K562 (cell line): ENCODE results near the gene ASIC5. TPM values are rescaled to one million over a fixed set of nuclear protein-coding genes. Genes with fewer than 3 reads are reported as not detected.
A peak's percentile ranks its signal among the peaks of the same experiment; 100 is the strongest.

ENCODE experiments used
- ATAC-seq: fragments of 200-7000 bp; cut with Tn5 transposase; 3 replicates; pipeline ENCODE4 v1.9.1; 2020; ENCODE audit warnings: moderate library complexity
- BruUV-seq: library from RNA; stranded (reverse); fragments of 400-500 nt; replicated peaks from 2 replicates; lab custom pipeline; 2021; lab: Mats Ljungman, UMichigan
- CTCF ChIA-PET: fragments of 300-600 bp; formaldehyde crosslinking; extraction: SDS; loops from one replicate; lab custom pipeline; 2021; ENCODE audit warnings: low intra/inter-chr PET ratio; lab: Yijun Ruan, JAX
- POLR2A ChIA-PET: fragments of 300-600, 350-650 bp; sonication (Branson Sonifier 250); formaldehyde crosslinking; extraction: SDS; loops from one replicate; lab custom pipeline; 2021; ENCODE audit warnings: antibody characterized with exemption, inconsistent platforms; lab: Yijun Ruan, JAX
- DNase-seq, 4 experiments: peaks; one replicate each; pipeline versions ENCODE4 v3.0.0 to v3.0.0-alpha.2; 2011 to 2018; ENCODE audit warnings: low spot score in 3 of 4, mixed read lengths in 3 of 4; ENCODE audit errors: extremely low read depth in 1 of 4
- FAIRE-seq: peaks from 2 replicates; lab custom pipeline; 2011; peaks lifted over from hg19 to GRCh38; lab: Jason Lieb, UNC
- H2AFZ ChIP-seq: 2 replicates; pipeline ENCODE4 v1.6.0; 2011; ENCODE audit warnings: low read depth, low read length, control low read depth, inconsistent platforms
- H3K27ac ChIP-seq: fragments of 200-600 bp; 3 replicates; pipeline ENCODE4 v1.8.0; 2011; ENCODE audit warnings: low read depth, mild to moderate bottlenecking, control low read depth, inconsistent platforms, low read length, moderate library complexity, mixed read lengths; ENCODE audit errors: extremely low read depth
- H3K27me3 ChIP-seq, 2 experiments: fragments of 300-600 bp in 1 of 2; 2 replicates in 1 of 2; 3 replicates in 1 of 2; pipeline versions ENCODE4 v1.6.0 to v1.8.0; 2011; ENCODE audit warnings: inconsistent platforms in 2 of 2, low read length in 2 of 2, mild to moderate bottlenecking in 1 of 2, mixed read lengths in 1 of 2, moderate library complexity in 1 of 2; ENCODE audit not compliant: control insufficient read depth in 2 of 2, insufficient read depth in 2 of 2
- H3K36me3 ChIP-seq: fragments of 300-600 bp; 3 replicates; pipeline ENCODE4 v1.8.0; 2011; ENCODE audit warnings: mild to moderate bottlenecking, low read length, inconsistent platforms; ENCODE audit not compliant: control insufficient read depth, insufficient read depth
- H3K4me1 ChIP-seq, 2 experiments: fragments of 200-600 bp in 1 of 2; replicated peaks in 1 of 2; 2 replicates in 1 of 2; 3 replicates in 1 of 2; pipeline versions ENCODE4 v1.5.1 to v1.8.0; 2011; ENCODE audit warnings: inconsistent platforms in 2 of 2, low read length in 2 of 2, mild to moderate bottlenecking in 1 of 2, mixed read lengths in 1 of 2, moderate library complexity in 1 of 2; ENCODE audit not compliant: control insufficient read depth in 2 of 2, insufficient read depth in 2 of 2
- H3K4me2 ChIP-seq: 2 replicates; pipeline ENCODE4 v1.6.1; 2011; ENCODE audit warnings: low read length, control low read depth, inconsistent platforms, mixed read lengths; ENCODE audit not compliant: insufficient read depth
- H3K4me3 ChIP-seq: fragments of 200-600 bp; sonication (generic), shearing (Covaris generic); 2 replicates; pipeline ENCODE4 v1.5.1; 2016; ENCODE audit warnings: control low read depth, inconsistent platforms
- H3K79me2 ChIP-seq: fragments of 200-600 bp; 3 replicates; pipeline ENCODE4 v1.8.0; 2011; ENCODE audit warnings: low read length, inconsistent platforms; ENCODE audit not compliant: control insufficient read depth, insufficient read depth
- H3K9ac ChIP-seq, 2 experiments: 2 replicates each; pipeline versions ENCODE4 v1.6.0 to v1.6.1; 2011; ENCODE audit warnings: low read depth in 2 of 2, low read length in 2 of 2, control low read depth in 1 of 2, inconsistent platforms in 1 of 2, mild to moderate bottlenecking in 1 of 2, mixed read lengths in 1 of 2; ENCODE audit not compliant: insufficient read depth in 1 of 2
- H3K9me1 ChIP-seq: one replicate; pipeline ENCODE4 v1.6.0; 2011; ENCODE audit warnings: inconsistent platforms, mild to moderate bottlenecking, low read length, moderate library complexity; ENCODE audit not compliant: control insufficient read depth, insufficient read depth
- H3K9me3 ChIP-seq: replicated peaks from 2 replicates; pipeline ENCODE4 v1.5.1; 2011; ENCODE audit warnings: low read depth, low read length, inconsistent platforms; ENCODE audit not compliant: control insufficient read depth, insufficient read depth
- H4K20me1 ChIP-seq: replicated peaks from 2 replicates; pipeline ENCODE4 v1.6.1; 2011; ENCODE audit warnings: low read length, inconsistent platforms, mixed read lengths; ENCODE audit not compliant: control insufficient read depth, insufficient read depth
- RBFOX2 ChIP-seq: fragments of 200-400 bp; formaldehyde crosslinking; IDR thresholded peaks from 2 replicates; pipeline ENCODE4 v1.6.1; 2017; ENCODE audit warnings: low read depth, mild to moderate bottlenecking, low read length, moderate library complexity
- SMAD1 ChIP-seq: fragments of 150-350 bp; IDR thresholded peaks from 2 replicates; pipeline ENCODE4 v1.6.1; 2014; ENCODE audit warnings: low read length, low read depth; ENCODE audit not compliant: partially characterized antibody
- WGBS: fragments of 100-300 bp; shearing (Covaris generic); methylation state at CpG from one replicate; pipeline ENCODE4 v1.1.6; 2016; ENCODE audit warnings: low coverage, mixed read lengths; ENCODE audit not compliant: insufficient coverage; ENCODE audit errors: missing lambda C conversion rate; 5-methylcytosine and 5-hydroxymethylcytosine counted together
- in situ Hi-C: fragments of 300-500 bp; cut with MboI; formaldehyde crosslinking; loops from 4 replicates; pipeline ENCODE4 v1.15.0; 2018; ENCODE audit warnings: inconsistent platforms, mixed read lengths
- intact Hi-C: fragments of 100-400 bp; cut with micrococcal nuclease; formaldehyde crosslinking; loops from 2 replicates; pipeline ENCODE4 v1.14.2; 2022
- polyA plus RNA-seq, 8 experiments: library from polyadenylated mRNA; depleted of rRNA in 4 of 8; stranded (reverse) in 5 of 8; unstranded in 3 of 8; fragments of >200 nt; fragmentation: Nextera tagmentation in 2 of 8; fragmentation: Illumina TruSeq in 1 of 8; extraction: Ambion mirVana in 2 of 8; extraction: Trizol in 1 of 8; gene quantifications; 2 replicates each; pipeline versions ENCODE4 v1.2.1 to v1.2.3, GENCODE V29; 2011 to 2014; ENCODE audit warnings: inconsistent platforms in 1 of 8, missing spikeins in 1 of 8
- total RNA-seq, 7 experiments: library from RNA; depleted of rRNA in 6 of 7; stranded (reverse); fragments of >200 nt in 6 of 7; fragmentation: Illumina TruSeq in 2 of 7; extraction: Trizol in 2 of 7; gene quantifications; 2 replicates each; pipeline versions ENCODE4 v1.2.1 to v1.2.3, GENCODE V29; 2011 to 2021; ENCODE audit warnings: low replicate concordance in 1 of 7
- TF ChIP-seq, protein P1 (sequence below), 2 experiments: fragments of 450-650 bp; formaldehyde crosslinking in 1 of 2; IDR thresholded peaks; 2 replicates each; pipeline versions ENCODE4 v1.4.0 to v1.6.1; 2014 to 2020; ENCODE audit warnings: mild to moderate bottlenecking in 2 of 2, borderline replicate concordance in 1 of 2, low read depth in 1 of 2
- TF ChIP-seq, protein P2 (sequence below), 3 experiments: fragments of 200-800 bp in 1 of 3; fragments of 250-450 bp in 1 of 3; fragments of 450-650 bp in 1 of 3; sonication (Bioruptor Pico) in 1 of 3; sonication (Bioruptor generic) in 1 of 3; formaldehyde crosslinking in 1 of 3; IDR thresholded peaks; 2 replicates each; pipeline versions ENCODE4 v1.6.1 to v1.8.0; 2016 to 2022; ENCODE audit warnings: mild to moderate bottlenecking in 2 of 3, missing genetic modification characterization in 2 of 3, missing compliant biosample characterization in 1 of 3, moderate library complexity in 1 of 3
- TF ChIP-seq, protein P3 (sequence below): fragments of 250-450 bp; sonication (Bioruptor Pico); IDR thresholded peaks from 2 replicates; pipeline ENCODE4 v1.5.0; 2021; ENCODE audit warnings: mild to moderate bottlenecking, moderate library complexity

ASIC5 gene
- total and polyA plus RNA-seq, 9 of the 15 experiments (the other 6 are each of a cell fraction or from before 2014, with no cell fraction given): not detected

DNA sequence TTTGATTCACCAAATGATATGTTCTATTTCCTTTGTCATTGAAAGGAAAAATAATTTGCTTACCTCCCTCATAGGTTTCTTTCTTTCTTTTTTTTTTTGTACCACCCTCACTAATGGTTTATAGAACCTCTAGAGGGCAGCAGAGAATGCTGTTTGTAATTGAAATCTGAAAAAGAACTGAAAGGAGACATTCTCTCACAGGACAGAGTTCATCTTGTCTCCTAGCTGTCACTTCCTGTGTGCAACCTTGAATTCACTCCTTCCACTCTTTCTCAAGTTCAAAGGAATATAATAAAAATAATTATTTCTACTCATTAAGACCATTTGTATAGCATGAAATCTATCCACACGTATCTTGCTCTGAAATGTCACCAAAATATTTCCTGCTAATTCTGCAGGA, 56.2 kb downstream of the ASIC5 start:
- Histone ChIP-seq H3K9me3 (no peaks in the 10 kb centered on the region), H3K9ac (no peak overlapping the region), H3K4me1 (no peaks in the 10 kb centered on the region), H3K27ac (no peak overlapping the region), H3K4me2 (no peak overlapping the region), H4K20me1 (no peaks in the 10 kb centered on the region), H3K4me3 (no peak overlapping the region), H3K79me2 (no peaks in the 10 kb centered on the region), H3K9me1 (no peaks in the 10 kb centered on the region), H3K36me3 (no peaks in the 10 kb centered on the region), H2AFZ (no peak overlapping the region), H3K27me3 (no peaks in the 10 kb centered on the region)
- in situ Hi-C loops: no loop called here
- FAIRE-seq (no peak), ATAC-seq (no peak), DNase-seq (peak; percentile 4 to 28 (median 8))
- ChIA-PET POLR2A (no interaction called here), CTCF (no interaction called here)
- intact Hi-C loops: no loop called here
- 0% methylated on average over 1 of the region's 1 CpG for WGBS
- no TSS peak for BruUV-seq
- TF ChIP-seq, protein P1, sequence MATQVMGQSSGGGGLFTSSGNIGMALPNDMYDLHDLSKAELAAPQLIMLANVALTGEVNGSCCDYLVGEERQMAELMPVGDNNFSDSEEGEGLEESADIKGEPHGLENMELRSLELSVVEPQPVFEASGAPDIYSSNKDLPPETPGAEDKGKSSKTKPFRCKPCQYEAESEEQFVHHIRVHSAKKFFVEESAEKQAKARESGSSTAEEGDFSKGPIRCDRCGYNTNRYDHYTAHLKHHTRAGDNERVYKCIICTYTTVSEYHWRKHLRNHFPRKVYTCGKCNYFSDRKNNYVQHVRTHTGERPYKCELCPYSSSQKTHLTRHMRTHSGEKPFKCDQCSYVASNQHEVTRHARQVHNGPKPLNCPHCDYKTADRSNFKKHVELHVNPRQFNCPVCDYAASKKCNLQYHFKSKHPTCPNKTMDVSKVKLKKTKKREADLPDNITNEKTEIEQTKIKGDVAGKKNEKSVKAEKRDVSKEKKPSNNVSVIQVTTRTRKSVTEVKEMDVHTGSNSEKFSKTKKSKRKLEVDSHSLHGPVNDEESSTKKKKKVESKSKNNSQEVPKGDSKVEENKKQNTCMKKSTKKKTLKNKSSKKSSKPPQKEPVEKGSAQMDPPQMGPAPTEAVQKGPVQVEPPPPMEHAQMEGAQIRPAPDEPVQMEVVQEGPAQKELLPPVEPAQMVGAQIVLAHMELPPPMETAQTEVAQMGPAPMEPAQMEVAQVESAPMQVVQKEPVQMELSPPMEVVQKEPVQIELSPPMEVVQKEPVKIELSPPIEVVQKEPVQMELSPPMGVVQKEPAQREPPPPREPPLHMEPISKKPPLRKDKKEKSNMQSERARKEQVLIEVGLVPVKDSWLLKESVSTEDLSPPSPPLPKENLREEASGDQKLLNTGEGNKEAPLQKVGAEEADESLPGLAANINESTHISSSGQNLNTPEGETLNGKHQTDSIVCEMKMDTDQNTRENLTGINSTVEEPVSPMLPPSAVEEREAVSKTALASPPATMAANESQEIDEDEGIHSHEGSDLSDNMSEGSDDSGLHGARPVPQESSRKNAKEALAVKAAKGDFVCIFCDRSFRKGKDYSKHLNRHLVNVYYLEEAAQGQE (IDR thresholded peaks at IDR 0.05; ENCODE audit: borderline replicate concordance): peak; percentile 11; the same call in 1 of the 2 replicates
- TF ChIP-seq, protein P1 (CRISPR knock-in tag; IDR thresholded peaks at IDR 0.05; ENCODE audit: low read depth): no peak
- TF ChIP-seq RBFOX2 (no peak), SMAD1 (no peak)
- TF ChIP-seq, protein P2, sequence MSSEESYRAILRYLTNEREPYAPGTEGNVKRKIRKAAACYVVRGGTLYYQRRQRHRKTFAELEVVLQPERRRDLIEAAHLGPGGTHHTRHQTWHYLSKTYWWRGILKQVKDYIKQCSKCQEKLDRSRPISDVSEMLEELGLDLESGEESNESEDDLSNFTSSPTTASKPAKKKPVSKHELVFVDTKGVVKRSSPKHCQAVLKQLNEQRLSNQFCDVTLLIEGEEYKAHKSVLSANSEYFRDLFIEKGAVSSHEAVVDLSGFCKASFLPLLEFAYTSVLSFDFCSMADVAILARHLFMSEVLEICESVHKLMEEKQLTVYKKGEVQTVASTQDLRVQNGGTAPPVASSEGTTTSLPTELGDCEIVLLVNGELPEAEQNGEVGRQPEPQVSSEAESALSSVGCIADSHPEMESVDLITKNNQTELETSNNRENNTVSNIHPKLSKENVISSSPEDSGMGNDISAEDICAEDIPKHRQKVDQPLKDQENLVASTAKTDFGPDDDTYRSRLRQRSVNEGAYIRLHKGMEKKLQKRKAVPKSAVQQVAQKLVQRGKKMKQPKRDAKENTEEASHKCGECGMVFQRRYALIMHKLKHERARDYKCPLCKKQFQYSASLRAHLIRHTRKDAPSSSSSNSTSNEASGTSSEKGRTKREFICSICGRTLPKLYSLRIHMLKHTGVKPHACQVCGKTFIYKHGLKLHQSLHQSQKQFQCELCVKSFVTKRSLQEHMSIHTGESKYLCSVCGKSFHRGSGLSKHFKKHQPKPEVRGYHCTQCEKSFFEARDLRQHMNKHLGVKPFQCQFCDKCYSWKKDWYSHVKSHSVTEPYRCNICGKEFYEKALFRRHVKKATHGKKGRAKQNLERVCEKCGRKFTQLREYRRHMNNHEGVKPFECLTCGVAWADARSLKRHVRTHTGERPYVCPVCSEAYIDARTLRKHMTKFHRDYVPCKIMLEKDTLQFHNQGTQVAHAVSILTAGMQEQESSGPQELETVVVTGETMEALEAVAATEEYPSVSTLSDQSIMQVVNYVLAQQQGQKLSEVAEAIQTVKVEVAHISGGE (CRISPR knock-in tag; IDR thresholded peaks at IDR 0.05): peak in 1 of 3 experiments; percentile 94; a peak in 2 of 6 replicates
- TF ChIP-seq, protein P3, sequence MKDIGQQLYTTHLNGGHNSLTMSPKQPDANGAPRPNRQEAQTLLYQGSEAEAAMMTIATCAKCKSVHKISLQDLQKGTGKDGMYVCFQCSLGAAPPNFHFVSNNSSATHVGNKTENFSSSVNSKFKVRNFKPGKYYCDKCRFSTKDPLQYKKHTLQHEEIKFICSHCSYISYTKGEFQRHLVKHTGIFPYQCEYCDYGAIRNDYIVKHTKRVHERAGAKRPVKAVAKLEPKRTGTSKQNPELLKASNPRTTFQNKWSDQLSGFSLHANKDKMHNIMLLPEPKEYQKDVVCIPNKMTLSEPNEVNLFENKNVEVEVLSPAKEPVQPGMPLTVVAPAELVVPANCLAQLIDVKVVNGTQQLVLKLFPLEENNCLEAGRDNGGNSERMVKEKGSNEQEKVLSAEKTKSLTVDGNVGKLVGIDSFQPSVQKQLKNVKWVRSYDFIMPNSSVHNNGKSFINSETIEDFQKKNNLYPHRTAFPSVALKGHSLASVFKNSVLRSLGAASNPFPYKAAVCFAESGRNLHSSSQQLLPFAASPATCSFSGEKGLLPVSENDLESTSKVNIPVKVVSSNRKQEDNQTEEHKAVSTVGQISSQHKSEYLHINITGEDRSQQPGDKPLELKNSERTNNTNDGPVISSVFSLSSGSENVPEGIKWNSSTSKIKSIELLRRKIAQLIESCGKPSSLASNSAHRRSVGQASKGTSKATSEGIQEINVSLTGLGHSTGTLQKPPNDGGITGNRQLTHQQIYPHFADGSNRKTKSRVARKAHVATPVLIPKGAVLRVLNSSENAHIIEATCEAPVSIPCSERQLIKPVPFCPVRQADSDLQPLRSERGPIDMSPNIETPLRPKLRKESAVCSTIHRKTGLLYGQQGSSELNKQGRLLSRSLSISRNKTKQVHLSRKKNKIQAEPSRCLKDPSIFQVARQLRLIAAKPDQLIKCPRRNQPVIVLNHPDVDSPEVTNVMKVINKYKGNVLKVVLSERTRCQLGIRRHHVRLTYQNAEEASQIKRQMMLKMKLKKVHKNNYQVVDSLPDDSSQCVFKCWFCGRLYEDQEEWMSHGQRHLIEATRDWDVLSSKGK: no peak
